K562 (cell line): Measurements from ENCODE around the gene PRLHR.

Experiments
- CHD2 ChIP-seq: IDR thresholded peaks from 2 replicates; pipeline ENCODE4 v1.6.1; 2011; ENCODE audit warnings: low read depth, low read length
- CTBP1 ChIP-seq: fragments of 450-650 bp; IDR thresholded peaks from 2 replicates; pipeline ENCODE4 v1.6.1; 2016; ENCODE audit warnings: borderline replicate concordance
- EZH2 ChIP-seq: IDR thresholded peaks from 2 replicates; pipeline ENCODE4 v1.6.1; 2012; ENCODE audit warnings: low read depth, mild to moderate bottlenecking, inconsistent platforms, low read length, borderline replicate concordance
- FOXP1 ChIP-seq: sonication (generic); formaldehyde crosslinking; IDR thresholded peaks from 2 replicates; pipeline ENCODE4 v1.8.0; 2022; ENCODE audit warnings: mild to moderate bottlenecking, missing genetic modification reagents
- HNRNPUL1 ChIP-seq: fragments of 200-400 bp; formaldehyde crosslinking; IDR thresholded peaks from 2 replicates; pipeline ENCODE4 v1.6.1; 2017; ENCODE audit warnings: low read length
- LARP7 ChIP-seq: fragments of 450-650 bp; IDR thresholded peaks from 2 replicates; pipeline ENCODE4 v1.6.1; 2016
- POLR2A ChIP-seq: fragments of 450-650 bp; conservative IDR thresholded peaks from 2 replicates; pipeline ENCODE4 v1.6.1; 2016
- PREB ChIP-seq: sonication (generic); formaldehyde crosslinking; IDR thresholded peaks from 2 replicates; pipeline ENCODE4 v1.8.1; 2023; ENCODE audit warnings: mild to moderate bottlenecking, missing genetic modification reagents
- SP1 ChIP-seq: sonication (generic); formaldehyde crosslinking; IDR thresholded peaks from 2 replicates; pipeline ENCODE4 v1.8.1; 2022; ENCODE audit warnings: mild to moderate bottlenecking, missing genetic modification reagents
- ZBTB43 ChIP-seq: sonication (generic); formaldehyde crosslinking; IDR thresholded peaks from 2 replicates; pipeline ENCODE4 v1.8.0; 2023; ENCODE audit warnings: mild to moderate bottlenecking, missing genetic modification reagents
- TF ChIP-seq, protein P1 (sequence below), 3 experiments: IDR thresholded peaks in 2 of 3; conservative IDR thresholded peaks in 1 of 3; 2 replicates each; pipeline ENCODE4 v1.5.1; 2011 to 2012; ENCODE audit warnings: low read length in 3 of 3, mild to moderate bottlenecking in 3 of 3, control low read depth in 2 of 3, improper control_type of control experiment in 1 of 3, inconsistent platforms in 1 of 3, low read depth in 1 of 3, mixed read lengths in 1 of 3, moderate library complexity in 1 of 3; ENCODE audit not compliant: insufficient read depth in 2 of 3
- TF ChIP-seq, protein P2 (sequence below), 2 experiments: IDR thresholded peaks; 2 replicates each; pipeline ENCODE4 v1.6.1; 2012; ENCODE audit warnings: improper control_type of control experiment in 2 of 2, low read depth in 2 of 2, low read length in 2 of 2, borderline replicate concordance in 1 of 2
- TF ChIP-seq, protein P3 (sequence below): fragments of 250-450 bp; sonication (Bioruptor Pico); IDR thresholded peaks from 2 replicates; pipeline ENCODE4 v1.4.0; 2020; ENCODE audit warnings: mild to moderate bottlenecking

GRCh38 chr10:118585234-118585633 is 10.2 kb downstream of the PRLHR start:
- TF ChIP-seq CHD2 (no peak), SP1 (CRISPR knock-in tag) (no peak), POLR2A (no peak), CTBP1 (no peak), PREB (no peak), HNRNPUL1 (no peak), ZBTB43 (CRISPR knock-in tag) (no peak), EZH2 (no peak), FOXP1 (no peak), LARP7 (no peak)
- TF ChIP-seq, protein P1, sequence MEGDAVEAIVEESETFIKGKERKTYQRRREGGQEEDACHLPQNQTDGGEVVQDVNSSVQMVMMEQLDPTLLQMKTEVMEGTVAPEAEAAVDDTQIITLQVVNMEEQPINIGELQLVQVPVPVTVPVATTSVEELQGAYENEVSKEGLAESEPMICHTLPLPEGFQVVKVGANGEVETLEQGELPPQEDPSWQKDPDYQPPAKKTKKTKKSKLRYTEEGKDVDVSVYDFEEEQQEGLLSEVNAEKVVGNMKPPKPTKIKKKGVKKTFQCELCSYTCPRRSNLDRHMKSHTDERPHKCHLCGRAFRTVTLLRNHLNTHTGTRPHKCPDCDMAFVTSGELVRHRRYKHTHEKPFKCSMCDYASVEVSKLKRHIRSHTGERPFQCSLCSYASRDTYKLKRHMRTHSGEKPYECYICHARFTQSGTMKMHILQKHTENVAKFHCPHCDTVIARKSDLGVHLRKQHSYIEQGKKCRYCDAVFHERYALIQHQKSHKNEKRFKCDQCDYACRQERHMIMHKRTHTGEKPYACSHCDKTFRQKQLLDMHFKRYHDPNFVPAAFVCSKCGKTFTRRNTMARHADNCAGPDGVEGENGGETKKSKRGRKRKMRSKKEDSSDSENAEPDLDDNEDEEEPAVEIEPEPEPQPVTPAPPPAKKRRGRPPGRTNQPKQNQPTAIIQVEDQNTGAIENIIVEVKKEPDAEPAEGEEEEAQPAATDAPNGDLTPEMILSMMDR (IDR thresholded peaks at IDR 0.05 in 2 of 3, conservative IDR thresholded peaks at IDR 0.05 in 1 of 3; ENCODE audit: insufficient read depth in 2 of 3, low read depth in 1 of 3, low read length in 3 of 3) = no peak
- TF ChIP-seq, protein P2, sequence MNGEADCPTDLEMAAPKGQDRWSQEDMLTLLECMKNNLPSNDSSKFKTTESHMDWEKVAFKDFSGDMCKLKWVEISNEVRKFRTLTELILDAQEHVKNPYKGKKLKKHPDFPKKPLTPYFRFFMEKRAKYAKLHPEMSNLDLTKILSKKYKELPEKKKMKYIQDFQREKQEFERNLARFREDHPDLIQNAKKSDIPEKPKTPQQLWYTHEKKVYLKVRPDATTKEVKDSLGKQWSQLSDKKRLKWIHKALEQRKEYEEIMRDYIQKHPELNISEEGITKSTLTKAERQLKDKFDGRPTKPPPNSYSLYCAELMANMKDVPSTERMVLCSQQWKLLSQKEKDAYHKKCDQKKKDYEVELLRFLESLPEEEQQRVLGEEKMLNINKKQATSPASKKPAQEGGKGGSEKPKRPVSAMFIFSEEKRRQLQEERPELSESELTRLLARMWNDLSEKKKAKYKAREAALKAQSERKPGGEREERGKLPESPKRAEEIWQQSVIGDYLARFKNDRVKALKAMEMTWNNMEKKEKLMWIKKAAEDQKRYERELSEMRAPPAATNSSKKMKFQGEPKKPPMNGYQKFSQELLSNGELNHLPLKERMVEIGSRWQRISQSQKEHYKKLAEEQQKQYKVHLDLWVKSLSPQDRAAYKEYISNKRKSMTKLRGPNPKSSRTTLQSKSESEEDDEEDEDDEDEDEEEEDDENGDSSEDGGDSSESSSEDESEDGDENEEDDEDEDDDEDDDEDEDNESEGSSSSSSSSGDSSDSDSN (IDR thresholded peaks at IDR 0.05; ENCODE audit: borderline replicate concordance in 1 of 2, low read depth in 2 of 2, low read length in 2 of 2) = no peak
- TF ChIP-seq, protein P3, sequence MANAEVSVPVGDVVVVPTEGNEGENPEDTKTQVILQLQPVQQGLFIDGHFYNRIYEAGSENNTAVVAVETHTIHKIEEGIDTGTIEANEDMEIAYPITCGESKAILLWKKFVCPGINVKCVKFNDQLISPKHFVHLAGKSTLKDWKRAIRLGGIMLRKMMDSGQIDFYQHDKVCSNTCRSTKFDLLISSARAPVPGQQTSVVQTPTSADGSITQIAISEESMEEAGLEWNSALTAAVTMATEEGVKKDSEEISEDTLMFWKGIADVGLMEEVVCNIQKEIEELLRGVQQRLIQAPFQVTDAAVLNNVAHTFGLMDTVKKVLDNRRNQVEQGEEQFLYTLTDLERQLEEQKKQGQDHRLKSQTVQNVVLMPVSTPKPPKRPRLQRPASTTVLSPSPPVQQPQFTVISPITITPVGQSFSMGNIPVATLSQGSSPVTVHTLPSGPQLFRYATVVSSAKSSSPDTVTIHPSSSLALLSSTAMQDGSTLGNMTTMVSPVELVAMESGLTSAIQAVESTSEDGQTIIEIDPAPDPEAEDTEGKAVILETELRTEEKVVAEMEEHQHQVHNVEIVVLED (CRISPR knock-in tag) = no peak
